Measurements from ENCODE around the gene PTPN12.

GRCh38 chr7:77629797-77630196, 92.7 kb downstream of the PTPN12 start:
- TF ChIP-seq CTCF (IDR thresholded peaks at IDR 0.05; ENCODE audit: low read depth, low read length) (no peak), MAX (IDR thresholded peaks at IDR 0.05; ENCODE audit: low read depth, low read length) (no peak), POLR2A (IDR thresholded peaks at IDR 0.05; ENCODE audit: extremely low read depth, insufficient read length) (no peak), MYC (IDR thresholded peaks at IDR 0.05; ENCODE audit: low read depth, low read length) (no peak)

Measured in NB4 (cell line).